ENCODE data around the gene NRIP1.

- TF ChIP-seq POLR2AphosphoS5 (IDR thresholded peaks at IDR 0.05; ENCODE audit: insufficient read depth, low read depth, low read length) = no peak
- TF ChIP-seq POLR2A (IDR thresholded peaks at IDR 0.05; ENCODE audit: low read depth, low read length) = no peak
- TF ChIP-seq EZH2 (IDR thresholded peaks at IDR 0.05; ENCODE audit: borderline replicate concordance, low read depth, low read length, severe bottlenecking) = no peak
- TF ChIP-seq FOS (IDR thresholded peaks at IDR 0.05; ENCODE audit: borderline replicate concordance, insufficient read depth, low read length) = no peak
- TF ChIP-seq CTCF (IDR thresholded peaks at IDR 0.05; ENCODE audit: extremely low read depth in 1 of 2, insufficient read depth in 1 of 2, low read depth in 1 of 2, low read length in 2 of 2) = no peak
- TF ChIP-seq MAX (IDR thresholded peaks at IDR 0.05; ENCODE audit: insufficient read depth, insufficient read length) = no peak
- TF ChIP-seq JUN (IDR thresholded peaks at IDR 0.05; ENCODE audit: borderline replicate concordance, insufficient read depth, insufficient read length, low read depth) = no peak
Observed at GRCh38 chr21:14975136-14975919, 89.5 kb downstream of the NRIP1 start.

All from endothelial cell of umbilical vein (primary cell).